Neural cell (in vitro differentiated cells): ENCODE results near the gene SEPTIN5. TPM values are rescaled to one million over a fixed set of nuclear protein-coding genes. Genes with fewer than 3 reads are reported as not detected.

ENCODE experiments used
- H2AFZ ChIP-seq: fragments of 200-600, 300-800 bp; sonication (generic), shearing (Covaris generic); 2 replicates; pipeline ENCODE4 v1.6.0; 2014; ENCODE audit warnings: low read depth, mild to moderate bottlenecking, antibody characterized with exemption, low read length, moderate library complexity
- H3F3A ChIP-seq: fragments of 200-600 bp; shearing (Covaris generic); 2 replicates; pipeline ENCODE4 v1.6.1; 2016; ENCODE audit warnings: mild to moderate bottlenecking, moderate library complexity, mixed read lengths, antibody characterized with exemption, low read length; ENCODE audit not compliant: insufficient read depth, poor library complexity, severe bottlenecking
- H3K27ac ChIP-seq: fragments of 200-600, 300-800 bp; sonication (generic), shearing (Covaris generic); 2 replicates; pipeline ENCODE4 v1.5.1; 2014; ENCODE audit warnings: mild to moderate bottlenecking, low read length, moderate library complexity
- H3K27me3 ChIP-seq: fragments of 300-800, 200-600 bp; sonication (generic), shearing (Covaris generic); 2 replicates; pipeline ENCODE4 v1.6.0; 2014; ENCODE audit warnings: mild to moderate bottlenecking, low read depth, low read length, moderate library complexity; ENCODE audit not compliant: insufficient read depth
- H3K36me3 ChIP-seq: fragments of 300-800, 200-600 bp; sonication (generic), shearing (Covaris generic); 2 replicates; pipeline ENCODE4 v1.5.1; 2014; ENCODE audit warnings: mild to moderate bottlenecking, antibody characterized with exemption, low read length, moderate library complexity; ENCODE audit not compliant: insufficient read depth
- H3K4me2 ChIP-seq: fragments of 300-800, 200-600 bp; sonication (generic), shearing (Covaris generic); 2 replicates; pipeline ENCODE4 v1.6.0; 2014; ENCODE audit warnings: mild to moderate bottlenecking, low read length
- H3K4me3 ChIP-seq: fragments of 300-800, 200-600 bp; sonication (generic), shearing (Covaris generic); 2 replicates; pipeline ENCODE4 v1.5.1; 2014; ENCODE audit warnings: mild to moderate bottlenecking, low read length, moderate library complexity
- H3K79me2 ChIP-seq: fragments of 200-600 bp; shearing (Covaris generic); replicated peaks from 2 replicates; pipeline ENCODE4 v1.6.0; 2014; ENCODE audit warnings: mild to moderate bottlenecking, low read length, moderate library complexity; ENCODE audit not compliant: insufficient read depth
- H3K9ac ChIP-seq: fragments of 300-800, 200-600 bp; sonication (generic), shearing (Covaris generic); 2 replicates; pipeline ENCODE4 v1.6.1; 2016; ENCODE audit warnings: mild to moderate bottlenecking, low read length, mixed read lengths
- H3K9me2 ChIP-seq: fragments of 200-600 bp; shearing (Covaris generic); 2 replicates; pipeline ENCODE4 v1.6.1; 2016; ENCODE audit warnings: mild to moderate bottlenecking, low read length, mixed read lengths; ENCODE audit not compliant: insufficient read depth
- H3K9me3 ChIP-seq: fragments of 200-600, 300-800 bp; sonication (generic), shearing (Covaris generic); 2 replicates; pipeline ENCODE4 v1.6.1; 2016; ENCODE audit warnings: mild to moderate bottlenecking, mixed run types, low read length, moderate library complexity, mixed read lengths
- H4K20me1 ChIP-seq: fragments of 200-600 bp; shearing (Covaris generic); 2 replicates; pipeline ENCODE4 v1.6.1; 2016; ENCODE audit warnings: mild to moderate bottlenecking, mixed run types; ENCODE audit not compliant: insufficient read depth
- CTCF ChIP-seq: fragments of 450-650 bp; IDR thresholded peaks from 2 replicates; pipeline ENCODE4 v1.5.1; 2014; ENCODE audit warnings: antibody characterized with exemption, mild to moderate bottlenecking, moderate library complexity; ENCODE audit not compliant: poor library complexity, severe bottlenecking
- EP300 ChIP-seq: fragments of 450-650 bp; conservative IDR thresholded peaks from 2 replicates; pipeline ENCODE4 v1.6.1; 2014; ENCODE audit warnings: antibody characterized with exemption, mild to moderate bottlenecking, moderate library complexity; ENCODE audit not compliant: poor library complexity, severe bottlenecking
- EZH2 ChIP-seq: fragments of 200-600, 300-800 bp; shearing (Covaris generic), sonication (generic); IDR thresholded peaks from 2 replicates; pipeline ENCODE4 v1.6.1; 2014; ENCODE audit warnings: antibody characterized with exemption, low read length, borderline replicate concordance, mild to moderate bottlenecking; ENCODE audit not compliant: insufficient read depth, poor library complexity, severe bottlenecking
- MXI1 ChIP-seq: fragments of 450-650 bp; conservative IDR thresholded peaks from 2 replicates; pipeline ENCODE4 v1.6.1; 2014; ENCODE audit warnings: antibody characterized with exemption, mild to moderate bottlenecking; ENCODE audit not compliant: poor library complexity, severe bottlenecking
- POLR2AphosphoS5 ChIP-seq: IDR thresholded peaks from 2 replicates; pipeline ENCODE4 v1.6.1; 2012
- RAD21 ChIP-seq: fragments of 450-650 bp; conservative IDR thresholded peaks from 2 replicates; pipeline ENCODE4 v1.6.1; 2014; ENCODE audit warnings: antibody characterized with exemption, mild to moderate bottlenecking, moderate library complexity
- REST ChIP-seq: IDR thresholded peaks from 2 replicates; pipeline ENCODE4 v1.6.1; 2012; ENCODE audit warnings: borderline replicate concordance
- SMC3 ChIP-seq: fragments of 450-650 bp; conservative IDR thresholded peaks from 2 replicates; pipeline ENCODE4 v1.6.1; 2014; ENCODE audit warnings: antibody characterized with exemption, mild to moderate bottlenecking, moderate library complexity; ENCODE audit not compliant: poor library complexity
- TAF1 ChIP-seq: IDR thresholded peaks from 2 replicates; pipeline ENCODE4 v1.6.1; 2012; ENCODE audit warnings: low read depth
- polyA plus RNA-seq: library from polyadenylated mRNA; depleted of rRNA; stranded (reverse); fragments of >200 nt; gene quantifications from 2 replicates; pipeline ENCODE4 v1.2.3, GENCODE V29; 2014

The SEPTIN5 gene
- polyA plus RNA-seq, 1 donor from 2014 or later = 166 TPM

GRCh38 chr22:19765477-19766239 is 51.4 kb downstream of the SEPTIN5 start:
- Histone ChIP-seq H3K4me2 (no peak overlapping the region), H3F3A (no peaks in the 10 kb centered on the region), H2AFZ (no peak overlapping the region), H3K4me3 (peak overlapping the region; percentile 31), H3K79me2 (no peaks in the 10 kb centered on the region), H3K27ac (no peak overlapping the region), H3K9ac (no peak overlapping the region), H3K27me3 (peaks cover 93% of the 10 kb centered on the region), H4K20me1 (no peaks in the 10 kb centered on the region), H3K36me3 (no peaks in the 10 kb centered on the region), H3K9me2 (no peaks in the 10 kb centered on the region), H3K9me3 (no peaks in the 10 kb centered on the region)
- peak; percentile 99 for TF ChIP-seq EZH2
- no peak for TF ChIP-seq EP300
- no peak for TF ChIP-seq TAF1
- no peak for TF ChIP-seq CTCF
- TF ChIP-seq POLR2AphosphoS5 = no peak
- no peak for TF ChIP-seq RAD21
- TF ChIP-seq REST = no peak
- TF ChIP-seq SMC3 = no peak

- H3K79me2 ChIP-seq = no peaks in the 10 kb centered on the region
- H3K27me3 ChIP-seq = peaks cover 96% of the 10 kb centered on the region
- no peaks in the 10 kb centered on the region for H3K36me3 ChIP-seq
- no peaks in the 10 kb centered on the region for H3F3A ChIP-seq
- H3K9ac ChIP-seq = no peak overlapping the region
- TF ChIP-seq EZH2 (no peak), EP300 (no peak), TAF1 (no peak), SMC3 (no peak), CTCF (no peak), MXI1 (no peak), REST (no peak), POLR2AphosphoS5 (no peak), RAD21 (no peak)
- H3K27ac ChIP-seq = no peak overlapping the region
- no peak overlapping the region for H2AFZ ChIP-seq
- H3K4me3 ChIP-seq = no peak overlapping the region
- H3K9me2 ChIP-seq = no peaks in the 10 kb centered on the region
- no peaks in the 10 kb centered on the region for H3K9me3 ChIP-seq
- H4K20me1 ChIP-seq = no peaks in the 10 kb centered on the region
- H3K4me2 ChIP-seq = no peak overlapping the region
Observed at GRCh38 chr22:19766240-19766510, 51.9 kb downstream of the SEPTIN5 start.
